ENCODE results near the gene SERINC3.

GRCh38 chr20:44502968-44503367 lies 18.9 kb downstream of the SERINC3 start:
- TF ChIP-seq EP300 (IDR thresholded peaks at IDR 0.05) = no peak
- no peak for TF ChIP-seq POLR2AphosphoS5 (IDR thresholded peaks at IDR 0.05)

All from suprapubic skin (tissue), 4 donors.